GM19452 (cell line): ENCODE measurements around the gene RAB29.

Experiments used
- ATAC-seq: cut with Tn5 transposase; IDR thresholded peaks from one replicate; pipeline ENCODE4 v1.9.1; 2021; ENCODE audit not compliant: unreplicated experiment

Gene RAB29

GRCh38 chr1:205797168-205797567 lies 21.9 kb upstream of the RAB29 start:
- ATAC-seq, result no peak

GRCh38 chr1:205794011-205794730 lies 18.9 kb upstream of the RAB29 start:
- peak; percentile 71 for ATAC-seq

- ATAC-seq, result no peak
These were observed 17.8 kb upstream of the RAB29 start for GRCh38 chr1:205792961-205793673.

GRCh38 chr1:205792481-205792881 lies 17.2 kb upstream of the RAB29 start:
- ATAC-seq, result no peak

- ATAC-seq, result no peak
These were observed 16.4 kb upstream of the RAB29 start for GRCh38 chr1:205791568-205792180.

GRCh38 chr1:205787287-205787916 lies 12.1 kb upstream of the RAB29 start:
- ATAC-seq, result no peak

- no peak for ATAC-seq
These were observed 11.3 kb upstream of the RAB29 start for GRCh38 chr1:205786601-205787000.

GRCh38 chr1:205785446-205785845 lies 10.2 kb upstream of the RAB29 start:
- ATAC-seq, result no peak

GRCh38 chr1:205783904-205784303 lies 8.6 kb upstream of the RAB29 start:
- no peak for ATAC-seq

- no peak for ATAC-seq
These were observed 8.1 kb upstream of the RAB29 start for GRCh38 chr1:205783433-205783795.

GRCh38 chr1:205782627-205783432 lies 7.5 kb upstream of the RAB29 start:
- no peak for ATAC-seq

GRCh38 chr1:205780335-205780734 lies 5.1 kb upstream of the RAB29 start:
- no peak for ATAC-seq

- no peak for ATAC-seq
These were observed 2.7 kb upstream of the RAB29 start for GRCh38 chr1:205777994-205778393.

GRCh38 chr1:205775717-205776056 lies 405 bp upstream of the RAB29 start:
- no peak for ATAC-seq

- ATAC-seq, result no peak
These were observed 876 bp downstream of the RAB29 start for GRCh38 chr1:205774198-205775014.

GRCh38 chr1:205772607-205773032 lies 2.7 kb downstream of the RAB29 start:
- ATAC-seq, result no peak

- ATAC-seq, result no peak
These were observed 4.7 kb downstream of the RAB29 start for GRCh38 chr1:205770618-205771017.

- no peak for ATAC-seq
These were observed 5.5 kb downstream of the RAB29 start for GRCh38 chr1:205769641-205770365.

- ATAC-seq, result no peak
These were observed 8.0 kb downstream of the RAB29 start for GRCh38 chr1:205767248-205767647.

- ATAC-seq, result no peak
These were observed 8.7 kb downstream of the RAB29 start for GRCh38 chr1:205766570-205766969.
